IMR-90 (cell line): ENCODE measurements around the gene ASB17. TPM values are rescaled to one million over a fixed set of nuclear protein-coding genes. Genes with fewer than 3 reads are reported as not detected.

ENCODE experiments used
- ATAC-seq: fragments of 200-7000 bp; cut with Tn5 transposase; 2 replicates; pipeline ENCODE4 v1.9.1; 2020; ENCODE audit warnings: low read depth, mild to moderate bottlenecking, moderate library complexity
- BruUV-seq: library from RNA; stranded (reverse); fragments of 400-500 nt; replicated peaks from 2 replicates; lab custom pipeline; 2021; lab: Mats Ljungman, UMichigan
- CTCF ChIA-PET: fragments of 300-600 bp; formaldehyde crosslinking; extraction: SDS; loops from one replicate; lab custom pipeline; 2021; ENCODE audit warnings: antibody characterized with exemption; lab: Yijun Ruan, JAX
- POLR2A ChIA-PET: fragments of 300-600 bp; sonication (Branson Sonifier 250); formaldehyde crosslinking; loops from one replicate; lab custom pipeline; 2022; ENCODE audit warnings: antibody characterized with exemption; ENCODE audit not compliant: unreplicated experiment; lab: Charles Lee
- DNase-seq: peaks from one replicate; pipeline ENCODE4 v3.0.0; 2013
- H2AFZ ChIP-seq: replicated peaks from 2 replicates; pipeline ENCODE3; 2013; ENCODE audit warnings: low read length, mild to moderate bottlenecking; ENCODE audit not compliant: poor library complexity
- H2AK5ac ChIP-seq: 2 replicates; pipeline ENCODE4 v1.6.1; 2013; ENCODE audit warnings: low read depth, low read length, inconsistent platforms
- H2AK9ac ChIP-seq: replicated peaks from 2 replicates; pipeline ENCODE3; 2013; ENCODE audit warnings: mild to moderate bottlenecking, low read depth, low read length, moderate library complexity; ENCODE audit not compliant: poor library complexity
- H2BK120ac ChIP-seq: 2 replicates; pipeline ENCODE4 v1.6.1; 2013; ENCODE audit warnings: low read depth, low read length, inconsistent platforms
- H2BK15ac ChIP-seq: 3 replicates; pipeline ENCODE4 v1.6.1; 2013; ENCODE audit warnings: low read depth, low read length, inconsistent platforms
- H2BK20ac ChIP-seq: 2 replicates; pipeline ENCODE4 v1.6.1; 2013; ENCODE audit warnings: low read depth, mild to moderate bottlenecking, inconsistent platforms, low read length, moderate library complexity
- H2BK5ac ChIP-seq: 2 replicates; pipeline ENCODE4 v1.6.1; 2013; ENCODE audit warnings: mild to moderate bottlenecking, low read depth, low read length, inconsistent platforms; ENCODE audit not compliant: poor library complexity, severe bottlenecking
- H3K14ac ChIP-seq: replicated peaks from 2 replicates; pipeline ENCODE4 v1.6.1; 2013; ENCODE audit warnings: low read depth, low read length, inconsistent platforms
- H3K18ac ChIP-seq: 2 replicates; pipeline ENCODE4 v1.6.1; 2013; ENCODE audit warnings: low read depth, low read length, control low read depth
- H3K23ac ChIP-seq: 2 replicates; pipeline ENCODE4 v1.6.1; 2013; ENCODE audit warnings: low read depth, low read length, inconsistent platforms
- H3K27ac ChIP-seq: 2 replicates; pipeline ENCODE4 v1.5.1; 2013; ENCODE audit warnings: mild to moderate bottlenecking, control low read depth, low read length; ENCODE audit not compliant: insufficient read depth
- H3K27me3 ChIP-seq: 2 replicates; pipeline ENCODE4 v1.6.1; 2013; ENCODE audit warnings: low read length; ENCODE audit not compliant: control insufficient read depth, insufficient read depth
- H3K36me3 ChIP-seq: 2 replicates; pipeline ENCODE4 v1.6.1; 2013; ENCODE audit warnings: low read length, mixed read lengths; ENCODE audit not compliant: control insufficient read depth, insufficient read depth
- H3K4ac ChIP-seq: 2 replicates; pipeline ENCODE4 v1.6.1; 2013; ENCODE audit warnings: low read depth, low read length, inconsistent platforms
- H3K4me1 ChIP-seq: 2 replicates; pipeline ENCODE4 v1.6.1; 2013; ENCODE audit warnings: low read length, mixed read lengths; ENCODE audit not compliant: control insufficient read depth, insufficient read depth
- H3K4me2 ChIP-seq: 2 replicates; pipeline ENCODE4 v1.6.1; 2013; ENCODE audit warnings: low read depth, mild to moderate bottlenecking, control low read depth, low read length, moderate library complexity
- H3K4me3 ChIP-seq: 2 replicates; pipeline ENCODE4 v1.5.1; 2013; ENCODE audit warnings: low read depth, mild to moderate bottlenecking, control low read depth, low read length, moderate library complexity; ENCODE audit not compliant: insufficient read depth
- H3K56ac ChIP-seq: 2 replicates; pipeline ENCODE4 v1.6.1; 2013; ENCODE audit warnings: low read length, inconsistent platforms; ENCODE audit not compliant: insufficient read depth; ENCODE audit errors: extremely low read depth
- H3K79me1 ChIP-seq, 2 experiments: 2 replicates each; pipeline ENCODE4 v1.6.1; 2013; ENCODE audit warnings: low read length in 2 of 2, inconsistent platforms in 1 of 2, low read depth in 1 of 2
- H3K9ac ChIP-seq: 2 replicates; pipeline ENCODE4 v1.6.1; 2013; ENCODE audit warnings: low read depth, low read length, control low read depth
- H3K9me1 ChIP-seq: 2 replicates; pipeline ENCODE4 v1.6.1; 2013; ENCODE audit warnings: low read length, inconsistent platforms; ENCODE audit not compliant: insufficient read depth
- H3K9me3 ChIP-seq: 2 replicates; pipeline ENCODE4 v1.6.1; 2013; ENCODE audit warnings: low read length; ENCODE audit not compliant: control insufficient read depth, insufficient read depth
- H4K20me1 ChIP-seq: 2 replicates; pipeline ENCODE4 v1.6.1; 2013; ENCODE audit warnings: low read length, inconsistent platforms; ENCODE audit not compliant: insufficient read depth
- H4K5ac ChIP-seq: 2 replicates; pipeline ENCODE4 v1.6.1; 2013; ENCODE audit warnings: mild to moderate bottlenecking, low read depth, low read length, control low read depth
- H4K8ac ChIP-seq, 2 experiments: 2 replicates each; pipeline ENCODE4 v1.6.1; 2013; ENCODE audit warnings: low read depth in 2 of 2, low read length in 2 of 2, control low read depth in 1 of 2, inconsistent platforms in 1 of 2
- H4K91ac ChIP-seq: 2 replicates; pipeline ENCODE4 v1.6.1; 2013; ENCODE audit warnings: low read depth, low read length, inconsistent platforms; ENCODE audit not compliant: insufficient read depth
- BHLHE40 ChIP-seq: fragments of 150-350 bp; IDR thresholded peaks from 2 replicates; pipeline ENCODE4 v1.6.1; 2016; ENCODE audit warnings: mild to moderate bottlenecking, low read depth, low read length
- CHD1 ChIP-seq: IDR thresholded peaks from 2 replicates; pipeline ENCODE4 v1.6.1; 2012; ENCODE audit warnings: low read depth, low read length, improper control_type of control experiment
- ELK1 ChIP-seq: fragments of 150-350 bp; IDR thresholded peaks from 2 replicates; pipeline ENCODE4 v1.6.1; 2016; ENCODE audit warnings: low read depth, mild to moderate bottlenecking, low read length, moderate library complexity, borderline replicate concordance
- FOS ChIP-seq: fragments of 150-350 bp; IDR thresholded peaks from 2 replicates; pipeline ENCODE4 v1.6.1; 2016; ENCODE audit warnings: low read depth, low read length
- MAZ ChIP-seq: IDR thresholded peaks from 2 replicates; pipeline ENCODE4 v1.6.1; 2012; ENCODE audit warnings: low read depth, mild to moderate bottlenecking, low read length, improper control_type of control experiment, moderate library complexity, borderline replicate concordance
- MXI1 ChIP-seq: IDR thresholded peaks from 2 replicates; pipeline ENCODE4 v1.6.1; 2012; ENCODE audit warnings: low read depth, mild to moderate bottlenecking, low read length, moderate library complexity, borderline replicate concordance
- NFE2L2 ChIP-seq: fragments of 150-350 bp; IDR thresholded peaks from 2 replicates; pipeline ENCODE4 v1.6.1; 2016; ENCODE audit warnings: low read depth, mild to moderate bottlenecking, low read length
- RAD21 ChIP-seq: IDR thresholded peaks from 2 replicates; pipeline ENCODE4 v1.6.1; 2012; ENCODE audit warnings: low read length, improper control_type of control experiment
- RCOR1 ChIP-seq: IDR thresholded peaks from 2 replicates; pipeline ENCODE4 v1.6.1; 2012; ENCODE audit warnings: mild to moderate bottlenecking, low read length, improper control_type of control experiment; ENCODE audit not compliant: insufficient replicate concordance
- SMC3 ChIP-seq: fragments of 150-350 bp; IDR thresholded peaks from 2 replicates; pipeline ENCODE4 v1.6.1; 2016; ENCODE audit warnings: low read depth, mild to moderate bottlenecking, antibody characterized with exemption, low read length, moderate library complexity
- USF2 ChIP-seq: fragments of 150-350 bp; IDR thresholded peaks from 2 replicates; pipeline ENCODE4 v1.6.1; 2017; ENCODE audit warnings: mild to moderate bottlenecking, antibody characterized with exemption, low read length, low read depth
- WGBS, 2 experiments: methylation state at CpG; one replicate each; pipeline versions ENCODE4 v1.1.5 to v1.1.7; 2013; ENCODE audit warnings: missing lambda C conversion rate in 2 of 2; ENCODE audit not compliant: insufficient read length in 1 of 2; ENCODE audit errors: extremely low coverage in 2 of 2; 5-methylcytosine and 5-hydroxymethylcytosine counted together
- dilution Hi-C: fragments of 300-500 bp; cut with HindIII; formaldehyde crosslinking; loops from one replicate; pipeline ENCODE4 v1.14.3; 2018; ENCODE audit warnings: low sequenced_read_pairs; ENCODE audit not compliant: unreplicated experiment
- in situ Hi-C: fragments of 300-500 bp; cut with MboI; formaldehyde crosslinking; loops from 3 replicates; pipeline ENCODE4 v1.14.3; 2019; ENCODE audit warnings: low sequenced_read_pairs, inconsistent platforms, mixed read lengths
- intact Hi-C: fragments of 100-400 bp; cut with micrococcal nuclease; formaldehyde crosslinking; loops from 2 replicates; pipeline ENCODE4 v1.10.0; 2022
- polyA plus RNA-seq, 3 experiments: library from polyadenylated mRNA; depleted of rRNA; stranded (reverse); fragments of >200 nt; gene quantifications; 2 replicates each; pipeline ENCODE4 v1.2.3, GENCODE V29; 2012; ENCODE audit warnings: low replicate concordance in 1 of 3
- total RNA-seq: library from RNA; depleted of rRNA; stranded (reverse); fragments of >200 nt; gene quantifications from 2 replicates; pipeline ENCODE4 v1.2.3, GENCODE V29; 2012
- TF ChIP-seq, protein P1 (sequence below): conservative IDR thresholded peaks from 2 replicates; pipeline ENCODE4 v1.5.1; 2012; ENCODE audit warnings: mild to moderate bottlenecking, low read depth, low read length, improper control_type of control experiment

Gene ASB17
- total and polyA plus RNA-seq, 2 of the 4 experiments (the other 2 are of a cell fraction): not detected

GRCh38 chr1:75970631-75971030, 38.4 kb upstream of the ASB17 start (continued):
- no peak for TF ChIP-seq ELK1

- Histone ChIP-seq H3K27me3 (no peaks in the 10 kb centered on the region), H3K4me2 (no peak overlapping the region), H2BK15ac (no peak overlapping the region), H3K23ac (no peak overlapping the region), H3K36me3 (no peaks in the 10 kb centered on the region), H2AK5ac (no peak overlapping the region), H3K56ac (no peak overlapping the region), H2BK120ac (no peak overlapping the region), H3K4me1 (no peaks in the 10 kb centered on the region), H3K27ac (no peak overlapping the region), H3K18ac (no peak overlapping the region), H3K9ac (no peak overlapping the region), H4K91ac (no peak overlapping the region), H3K9me3 (no peaks in the 10 kb centered on the region), H2BK20ac (no peak overlapping the region), H3K79me1 (no peaks in the 10 kb centered on the region), H2BK5ac (no peak overlapping the region), H3K4ac (no peak overlapping the region), H3K9me1 (no peaks in the 10 kb centered on the region; the same call in 1 of the 2 replicates), H2AK9ac (no peak overlapping the region), H2AFZ (no peak overlapping the region), H3K4me3 (no peak overlapping the region), H4K5ac (no peak overlapping the region), H4K8ac (no peak overlapping the region), H3K14ac (no peak overlapping the region), H4K20me1 (no peaks in the 10 kb centered on the region)
- dilution Hi-C loops: no loop called here
- no TSS peak for BruUV-seq
- in situ Hi-C loops: no loop called here
- ATAC-seq (no peak; the same call in 1 of the 2 replicates), DNase-seq (peak; percentile 48)
- CTCF ChIA-PET: interaction anchor here (0.6 kb wide), 1 partner anchor 61 kb away, joined by 3 read pairs; no protein-coding TSS in a partner anchor
- no peak for TF ChIP-seq SMC3
- TF ChIP-seq RCOR1: no peak
- TF ChIP-seq BHLHE40: no peak
- no peak for TF ChIP-seq MXI1
- TF ChIP-seq NFE2L2: no peak
- TF ChIP-seq USF2: no peak
- TF ChIP-seq, protein P1, sequence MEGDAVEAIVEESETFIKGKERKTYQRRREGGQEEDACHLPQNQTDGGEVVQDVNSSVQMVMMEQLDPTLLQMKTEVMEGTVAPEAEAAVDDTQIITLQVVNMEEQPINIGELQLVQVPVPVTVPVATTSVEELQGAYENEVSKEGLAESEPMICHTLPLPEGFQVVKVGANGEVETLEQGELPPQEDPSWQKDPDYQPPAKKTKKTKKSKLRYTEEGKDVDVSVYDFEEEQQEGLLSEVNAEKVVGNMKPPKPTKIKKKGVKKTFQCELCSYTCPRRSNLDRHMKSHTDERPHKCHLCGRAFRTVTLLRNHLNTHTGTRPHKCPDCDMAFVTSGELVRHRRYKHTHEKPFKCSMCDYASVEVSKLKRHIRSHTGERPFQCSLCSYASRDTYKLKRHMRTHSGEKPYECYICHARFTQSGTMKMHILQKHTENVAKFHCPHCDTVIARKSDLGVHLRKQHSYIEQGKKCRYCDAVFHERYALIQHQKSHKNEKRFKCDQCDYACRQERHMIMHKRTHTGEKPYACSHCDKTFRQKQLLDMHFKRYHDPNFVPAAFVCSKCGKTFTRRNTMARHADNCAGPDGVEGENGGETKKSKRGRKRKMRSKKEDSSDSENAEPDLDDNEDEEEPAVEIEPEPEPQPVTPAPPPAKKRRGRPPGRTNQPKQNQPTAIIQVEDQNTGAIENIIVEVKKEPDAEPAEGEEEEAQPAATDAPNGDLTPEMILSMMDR: no peak
- no peak for TF ChIP-seq CHD1
- TF ChIP-seq FOS: no peak
- no peak for TF ChIP-seq MAZ
- no peak for TF ChIP-seq RAD21
- intact Hi-C loops: no loop called here
- POLR2A ChIA-PET: no interaction called here
- WGBS, 2 experiments: 49% methylated on average over 2 of the region's 3 CpGs; no CpG with 5 or more reads in 1 of the 2 experiments
Measured at GRCh38 chr1:75969550-75969949, 37.3 kb upstream of the ASB17 start.
